Smooth muscle cell (in vitro differentiated cells): ENCODE data around the gene LIN28B. TPM values are rescaled to one million over a fixed set of nuclear protein-coding genes. Genes with fewer than 3 reads are reported as not detected.
"Not testable (repeated sequence)": the region's sequence is repeated elsewhere in the genome, so short reads cannot be mapped to it uniquely, and the experiment has no call there.

Experiments
- DNase-seq: peaks from one replicate; lab custom pipeline; 2025; ENCODE audit not compliant: unreplicated experiment; lab: John Stamatoyannopoulos, UW
- H2AFZ ChIP-seq: fragments of 200-600 bp; sonication (generic); 2 replicates; pipeline ENCODE4 v1.6.0; 2016; ENCODE audit warnings: antibody characterized with exemption, low read depth, mild to moderate bottlenecking
- H3F3A ChIP-seq: fragments of 200-600 bp; sonication (generic); 2 replicates; pipeline ENCODE4 v1.6.0; 2017; ENCODE audit warnings: antibody characterized with exemption, low read depth
- H3K27ac ChIP-seq: fragments of 200-600 bp; sonication (generic); 2 replicates; pipeline ENCODE4 v1.5.1; 2016; ENCODE audit warnings: low read depth, mild to moderate bottlenecking
- H3K27me3 ChIP-seq: fragments of 200-600 bp; sonication (generic); 2 replicates; pipeline ENCODE4 v1.6.1; 2016; ENCODE audit warnings: low read depth, mild to moderate bottlenecking
- H3K36me3 ChIP-seq: fragments of 200-600 bp; sonication (generic); 2 replicates; pipeline ENCODE4 v1.5.1; 2016; ENCODE audit warnings: low read depth
- H3K4me1 ChIP-seq: fragments of 200-600 bp; sonication (generic); 2 replicates; pipeline ENCODE4 v1.5.1; 2016; ENCODE audit warnings: low read depth
- H3K4me2 ChIP-seq: fragments of 200-600 bp; sonication (generic); 2 replicates; pipeline ENCODE4 v1.6.0; 2016; ENCODE audit warnings: mild to moderate bottlenecking
- H3K4me3 ChIP-seq: fragments of 200-600 bp; sonication (generic); 2 replicates; pipeline ENCODE4 v1.5.1; 2016; ENCODE audit warnings: mild to moderate bottlenecking
- H3K79me2 ChIP-seq: fragments of 200-600 bp; sonication (generic); 2 replicates; pipeline ENCODE4 v1.6.0; 2016; ENCODE audit warnings: low read depth, mild to moderate bottlenecking
- H3K9ac ChIP-seq: fragments of 200-600 bp; sonication (generic); 2 replicates; pipeline ENCODE4 v1.6.0; 2016; ENCODE audit warnings: low read depth
- H3K9me3 ChIP-seq: fragments of 200-600 bp; sonication (generic); replicated peaks from 2 replicates; pipeline ENCODE4 v1.5.1; 2016; ENCODE audit warnings: low read depth
- H4K20me1 ChIP-seq: fragments of 200-600 bp; sonication (generic); 2 replicates; pipeline ENCODE4 v1.6.0; 2016; ENCODE audit warnings: low read depth
- WGBS: methylation state at CpG from one replicate; pipeline ENCODE4 v1.1.7; 2016; ENCODE audit warnings: low lambda C conversion rate; 5-methylcytosine and 5-hydroxymethylcytosine counted together
- polyA plus RNA-seq: library from polyadenylated mRNA; unstranded; fragments of >200 nt; fragmentation: Nextera tagmentation; extraction: Ambion mirVana; gene quantifications from 2 replicates; pipeline ENCODE4 v1.2.1, GENCODE V29; 2016
- total RNA-seq: library from RNA; depleted of rRNA; stranded (reverse); fragments of >200 nt; gene quantifications from 2 replicates; pipeline ENCODE4 v1.2.3, GENCODE V29; 2014
- TF ChIP-seq, protein P1 (sequence below): fragments of 200-600 bp; sonication (generic); IDR thresholded peaks from 2 replicates; pipeline ENCODE4 v1.5.1; 2017; ENCODE audit warnings: borderline replicate concordance, mild to moderate bottlenecking, antibody characterized with exemption; ENCODE audit not compliant: insufficient read depth, poor library complexity, severe bottlenecking

The LIN28B gene
- total and polyA plus RNA-seq, 2 experiments from 2014 or later = 1.4 to 11.6 TPM

DNA sequence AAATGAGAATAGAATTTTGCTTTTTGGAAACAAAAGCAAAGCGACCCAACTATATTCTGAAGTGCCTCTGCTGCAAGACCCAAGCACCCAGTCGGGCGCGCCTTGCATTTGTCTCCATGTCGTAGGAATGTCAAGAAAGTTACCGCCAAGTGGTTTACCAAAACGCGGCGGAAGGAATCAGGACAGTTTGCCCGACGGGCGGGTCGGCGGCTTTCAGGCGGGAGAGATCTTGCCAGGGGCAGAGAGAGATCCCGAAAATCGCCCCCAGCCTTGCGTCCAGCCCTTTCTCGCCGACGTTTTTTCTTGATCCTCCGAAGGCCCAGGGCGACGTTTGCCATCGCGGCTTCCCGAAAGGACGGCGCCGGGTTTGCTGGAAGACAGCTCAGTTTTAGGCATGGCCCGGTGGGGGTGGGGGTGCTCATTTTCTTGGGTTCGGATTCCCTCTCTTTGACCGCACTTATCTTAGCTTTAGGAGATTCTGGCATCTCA lies 4.0 kb upstream of the LIN28B start:
- H3K9me3 ChIP-seq = no peaks in the 10 kb centered on the region
- H2AFZ ChIP-seq = peak overlapping the region; percentile 91
- WGBS = under 1% methylated on average over 33 of the region's 33 CpGs
- TF ChIP-seq, protein P1, sequence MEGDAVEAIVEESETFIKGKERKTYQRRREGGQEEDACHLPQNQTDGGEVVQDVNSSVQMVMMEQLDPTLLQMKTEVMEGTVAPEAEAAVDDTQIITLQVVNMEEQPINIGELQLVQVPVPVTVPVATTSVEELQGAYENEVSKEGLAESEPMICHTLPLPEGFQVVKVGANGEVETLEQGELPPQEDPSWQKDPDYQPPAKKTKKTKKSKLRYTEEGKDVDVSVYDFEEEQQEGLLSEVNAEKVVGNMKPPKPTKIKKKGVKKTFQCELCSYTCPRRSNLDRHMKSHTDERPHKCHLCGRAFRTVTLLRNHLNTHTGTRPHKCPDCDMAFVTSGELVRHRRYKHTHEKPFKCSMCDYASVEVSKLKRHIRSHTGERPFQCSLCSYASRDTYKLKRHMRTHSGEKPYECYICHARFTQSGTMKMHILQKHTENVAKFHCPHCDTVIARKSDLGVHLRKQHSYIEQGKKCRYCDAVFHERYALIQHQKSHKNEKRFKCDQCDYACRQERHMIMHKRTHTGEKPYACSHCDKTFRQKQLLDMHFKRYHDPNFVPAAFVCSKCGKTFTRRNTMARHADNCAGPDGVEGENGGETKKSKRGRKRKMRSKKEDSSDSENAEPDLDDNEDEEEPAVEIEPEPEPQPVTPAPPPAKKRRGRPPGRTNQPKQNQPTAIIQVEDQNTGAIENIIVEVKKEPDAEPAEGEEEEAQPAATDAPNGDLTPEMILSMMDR = no peak
- H3K27me3 ChIP-seq = no peaks in the 10 kb centered on the region
- H3K4me2 ChIP-seq = peak overlapping the region; percentile 93
- no peaks in the 10 kb centered on the region for H3F3A ChIP-seq
- peak overlapping the region; percentile 1 for H3K27ac ChIP-seq
- DNase-seq = no peak
- no peaks in the 10 kb centered on the region for H3K79me2 ChIP-seq
- no peaks in the 10 kb centered on the region for H3K36me3 ChIP-seq
- peaks cover 74% of the 10 kb centered on the region for H3K4me1 ChIP-seq
- peak overlapping the region; percentile 64 for H3K4me3 ChIP-seq
- H4K20me1 ChIP-seq = no peaks in the 10 kb centered on the region
- peak overlapping the region; percentile 33 for H3K9ac ChIP-seq

DNA sequence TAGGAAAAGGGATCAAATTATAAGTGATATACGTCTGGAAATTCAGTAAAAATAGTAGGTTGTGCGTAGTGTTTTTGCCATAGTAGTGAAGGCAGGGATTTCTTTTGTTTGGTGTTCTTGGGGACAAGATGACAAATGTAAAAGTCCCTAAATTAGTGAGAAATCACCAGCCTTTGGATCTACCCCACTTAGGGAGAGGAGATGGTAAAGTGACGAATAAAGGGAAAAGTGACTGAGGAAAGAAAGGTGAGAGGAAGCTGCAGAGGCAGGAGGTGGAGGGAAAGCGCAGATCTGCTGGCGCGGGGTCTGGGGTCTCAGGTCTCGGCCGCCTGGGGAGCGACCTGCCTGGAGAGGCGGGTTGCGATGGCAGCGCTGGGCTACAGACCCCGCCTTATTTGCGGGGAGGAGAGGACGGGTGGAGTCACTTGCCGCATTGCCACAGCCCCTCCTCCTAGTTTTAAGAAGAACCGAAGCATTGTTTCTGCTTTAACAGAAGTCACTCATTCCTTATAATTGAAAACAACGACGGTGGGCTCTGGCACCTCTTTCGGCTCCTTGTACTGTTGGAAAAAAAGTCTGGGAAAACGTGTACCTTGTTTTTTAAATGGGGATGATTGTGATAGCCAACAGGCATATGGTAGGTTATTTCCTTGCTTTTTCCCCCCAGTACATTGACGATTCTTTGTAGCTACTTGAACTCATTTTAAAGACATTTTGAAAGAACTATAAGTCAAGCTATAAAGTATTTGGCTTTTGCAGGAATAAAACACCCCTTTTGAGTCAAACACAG lies 3.3 kb upstream of the LIN28B start:
- Histone ChIP-seq H3K4me1 (peaks cover 70% of the 10 kb centered on the region), H2AFZ (peak overlapping the region; percentile 91), H3K4me3 (peak overlapping the region; percentile 64), H3K4me2 (peak overlapping the region; percentile 93), H3K27ac (peak overlapping the region; percentile 13), H3K9ac (peak overlapping the region; percentile 33)
- not testable (repeated sequence) for H3K79me2 ChIP-seq, H3K9me3 ChIP-seq, H4K20me1 ChIP-seq, DNase-seq, H3K36me3 ChIP-seq, H3F3A ChIP-seq, H3K27me3 ChIP-seq
- WGBS = under 1% methylated on average over 18 of the region's 22 CpGs

DNA sequence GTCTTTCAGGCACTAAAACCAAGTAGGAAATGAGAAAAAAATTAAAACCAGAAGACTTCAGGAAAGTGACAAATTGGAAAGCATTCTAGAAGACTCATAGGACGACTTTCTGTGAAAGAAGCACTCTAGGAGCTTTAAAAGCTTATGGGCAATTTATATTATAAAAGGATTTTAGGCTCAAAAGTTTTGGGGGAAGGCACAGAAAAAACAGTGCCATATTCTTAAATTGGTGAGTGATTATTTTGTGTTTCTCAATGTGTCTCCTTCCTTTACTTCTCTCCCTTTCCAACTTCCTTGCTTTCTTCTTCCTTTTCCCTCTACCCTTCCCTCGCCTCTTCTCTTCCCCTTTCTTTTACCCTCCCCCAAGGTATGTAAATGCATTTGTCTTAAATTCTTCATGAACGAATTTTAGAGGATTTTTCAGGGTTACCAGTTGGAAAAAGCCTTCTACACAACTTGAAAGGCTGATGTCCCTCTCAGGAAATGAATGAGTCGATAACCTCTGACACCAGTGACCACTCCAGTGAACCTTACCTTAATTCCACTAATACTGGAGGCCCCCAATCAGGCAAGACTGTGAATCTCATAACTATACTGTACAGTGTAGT lies 2.6 kb upstream of the LIN28B start:
- H3K79me2 ChIP-seq = peaks cover 13% of the 10 kb centered on the region
- H2AFZ ChIP-seq = peak overlapping the region; percentile 91
- no peak for DNase-seq
- 6% methylated on average over 4 of the region's 4 CpGs for WGBS
- no peaks in the 10 kb centered on the region for H3F3A ChIP-seq
- H3K36me3 ChIP-seq = no peaks in the 10 kb centered on the region
- TF ChIP-seq, protein P1 = no peak
- H4K20me1 ChIP-seq = no peaks in the 10 kb centered on the region
- H3K4me1 ChIP-seq = peaks cover 65% of the 10 kb centered on the region
- peak overlapping the region; percentile 93 for H3K4me2 ChIP-seq
- H3K4me3 ChIP-seq = peak overlapping the region; percentile 64
- no peaks in the 10 kb centered on the region for H3K9me3 ChIP-seq
- H3K9ac ChIP-seq = no peak overlapping the region
- no peaks in the 10 kb centered on the region for H3K27me3 ChIP-seq
- peak overlapping the region; percentile 13 for H3K27ac ChIP-seq

DNA sequence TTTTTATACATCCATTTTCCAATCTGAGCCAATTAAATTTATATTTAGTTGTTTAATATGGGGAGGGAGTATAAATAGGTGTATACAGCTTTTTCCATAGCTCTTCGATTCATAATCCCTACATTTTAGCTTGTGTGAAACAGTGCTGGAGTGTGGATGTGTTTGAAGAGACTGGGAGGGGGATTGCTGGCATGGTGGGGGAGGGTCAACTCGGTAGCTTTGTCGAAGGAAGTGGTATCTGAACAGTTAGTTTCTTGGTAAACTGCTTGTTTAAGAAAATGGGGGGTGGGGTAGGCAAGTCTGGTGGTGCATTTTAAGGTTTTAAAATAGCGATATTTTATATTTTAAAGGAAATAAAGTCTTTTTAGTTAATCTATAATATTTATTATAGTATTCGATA lies 1.4 kb upstream of the LIN28B start:
- peak overlapping the region; percentile 77 for H3K4me3 ChIP-seq
- H3F3A ChIP-seq = no peaks in the 10 kb centered on the region
- no peak overlapping the region for H3K9ac ChIP-seq
- H4K20me1 ChIP-seq = no peaks in the 10 kb centered on the region
- no peak overlapping the region for H3K27ac ChIP-seq
- peaks cover 65% of the 10 kb centered on the region for H3K4me1 ChIP-seq
- peak overlapping the region; percentile 98 for H3K4me2 ChIP-seq
- peak overlapping the region; percentile 95 for H2AFZ ChIP-seq
- TF ChIP-seq, protein P1 = no peak
- H3K9me3 ChIP-seq = no peaks in the 10 kb centered on the region
- no peaks in the 10 kb centered on the region for H3K27me3 ChIP-seq
- WGBS = 3% methylated on average over 5 of the region's 5 CpGs
- no peaks in the 10 kb centered on the region for H3K36me3 ChIP-seq
- H3K79me2 ChIP-seq = peaks cover 25% of the 10 kb centered on the region
- no peak for DNase-seq
